Measurements from ENCODE around the gene WDR4. TPM values are rescaled to one million over a fixed set of nuclear protein-coding genes. Genes with fewer than 3 reads are reported as not detected.
"Not testable (repeated sequence)": the region's sequence is repeated elsewhere in the genome, so short reads cannot be mapped to it uniquely, and the experiment has no call there.

Gene WDR4
- polyA plus RNA-seq, 1 of the 3 experiments (the other 2 are of a cell fraction), result 26.5 TPM

- ChIA-PET POLR2A (no interaction called here), CTCF (interaction anchor here (1.4 to 2.1 kb wide), 3 partner anchors 10 to 215 kb away, joined by 3 to 10 read pairs (median 9); no protein-coding TSS in a partner anchor)
- no peak for TF ChIP-seq EP300 (IDR thresholded peaks at IDR 0.05; ENCODE audit: borderline replicate concordance in 1 of 2, low read depth in 1 of 2, low read length in 1 of 2)
- no peak for TF ChIP-seq SMC3 (IDR thresholded peaks at IDR 0.05; ENCODE audit: low read depth, low read length)
- TF ChIP-seq TAF1 (IDR thresholded peaks at IDR 0.05; ENCODE audit: borderline replicate concordance, low read depth, low read length), result no peak
- no peak for TF ChIP-seq FOSL2 (IDR thresholded peaks at IDR 0.05; ENCODE audit: borderline replicate concordance, low read depth)
- TF ChIP-seq, protein P1, sequence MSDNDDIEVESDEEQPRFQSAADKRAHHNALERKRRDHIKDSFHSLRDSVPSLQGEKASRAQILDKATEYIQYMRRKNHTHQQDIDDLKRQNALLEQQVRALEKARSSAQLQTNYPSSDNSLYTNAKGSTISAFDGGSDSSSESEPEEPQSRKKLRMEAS (IDR thresholded peaks at IDR 0.05; ENCODE audit: low read depth), result no peak
- TF ChIP-seq SIN3A (IDR thresholded peaks at IDR 0.05; ENCODE audit: borderline replicate concordance, low read depth, low read length), result no peak
- TF ChIP-seq GATA2 (CRISPR knock-in tag; IDR thresholded peaks at IDR 0.05), result no peak
- TF ChIP-seq FOXM1 (IDR thresholded peaks at IDR 0.05; ENCODE audit: low read depth), result no peak
- TF ChIP-seq ZBTB33 (IDR thresholded peaks at IDR 0.05; ENCODE audit: borderline replicate concordance, low read depth), result no peak
- TF ChIP-seq RCOR1 (IDR thresholded peaks at IDR 0.05; ENCODE audit: low read length), result no peak
- no peak for TF ChIP-seq CHD2 (IDR thresholded peaks at IDR 0.05; ENCODE audit: low read length, partially characterized antibody)
- TF ChIP-seq FOXJ3 (CRISPR knock-in tag; IDR thresholded peaks at IDR 0.05), result no peak
- TF ChIP-seq TCF12 (IDR thresholded peaks at IDR 0.05), result no peak
- no peak for TF ChIP-seq RAD21 (IDR thresholded peaks at IDR 0.05; ENCODE audit: low read length)
- no peak for TF ChIP-seq YY1 (IDR thresholded peaks at IDR 0.05; ENCODE audit: low read depth)
- no peak for TF ChIP-seq MXI1 (IDR thresholded peaks at IDR 0.05; ENCODE audit: low read depth, low read length)
- no peak for TF ChIP-seq REST (IDR thresholded peaks at IDR 0.05; ENCODE audit: low read depth, low read length)
- WGBS (ENCODE audit: low lambda C conversion rate), result 66% methylated on average over 13 of the region's 13 CpGs
- DNase-seq, result no peak
- Histone ChIP-seq H3K27ac (ENCODE audit: low read depth in 2 of 2, low read length in 1 of 2) (no peak overlapping the region), H3K27me3 (ENCODE audit: insufficient read depth) (no peaks in the 10 kb centered on the region; the same call in 1 of the 2 replicates), H3F3A (replicated peaks; ENCODE audit: insufficient read depth) (no peaks in the 10 kb centered on the region), H2AFZ (ENCODE audit: low read depth) (no peak overlapping the region), H3K9me3 (no peaks in the 10 kb centered on the region), H3K4me3 (ENCODE audit: low read depth in 2 of 2, low read length in 1 of 2) (no peak overlapping the region), H3K9me2 (no peaks in the 10 kb centered on the region), H3K4me1 (ENCODE audit: control insufficient read depth in 1 of 2, insufficient read depth in 2 of 2, low read depth in 1 of 2, low read length in 1 of 2) (no peaks in the 10 kb centered on the region), H4K20me1 (ENCODE audit: insufficient read depth) (no peaks in the 10 kb centered on the region), H3K4me2 (no peak overlapping the region), H3K79me2 (ENCODE audit: insufficient read depth) (no peaks in the 10 kb centered on the region), H3K36me3 (replicated peaks in 1 of 2; ENCODE audit: control insufficient read depth in 1 of 2, insufficient read depth in 2 of 2, low read length in 1 of 2) (no peaks in the 10 kb centered on the region), H3K9ac (no peak overlapping the region)
Measured at GRCh38 chr21:42807938-42808613, 71.3 kb downstream of the WDR4 start.

GRCh38 chr21:42807293-42807895 lies 71.9 kb downstream of the WDR4 start:
- H3K27me3 ChIP-seq (ENCODE audit: insufficient read depth); H2AFZ ChIP-seq (ENCODE audit: low read depth); H3K4me1 ChIP-seq (ENCODE audit: control insufficient read depth in 1 of 2, insufficient read depth in 2 of 2, low read depth in 1 of 2, low read length in 1 of 2); H3K79me2 ChIP-seq (ENCODE audit: insufficient read depth); DNase-seq; H4K20me1 ChIP-seq (ENCODE audit: insufficient read depth); H3K27ac ChIP-seq (ENCODE audit: low read depth in 2 of 2, low read length in 1 of 2); H3K9me3 ChIP-seq; H3K9ac ChIP-seq; POLR2A ChIA-PET; H3K4me3 ChIP-seq (ENCODE audit: low read depth in 2 of 2, low read length in 1 of 2); H3K36me3 ChIP-seq (replicated peaks in 1 of 2; ENCODE audit: control insufficient read depth in 1 of 2, insufficient read depth in 2 of 2, low read length in 1 of 2); H3K9me2 ChIP-seq; H3F3A ChIP-seq (replicated peaks; ENCODE audit: insufficient read depth); H3K4me2 ChIP-seq: not testable (repeated sequence)
- CTCF ChIA-PET, result interaction anchor here (1.4 to 2.1 kb wide), 3 partner anchors 10 to 214 kb away, joined by 3 to 10 read pairs (median 9); no protein-coding TSS in a partner anchor
- WGBS (ENCODE audit: low lambda C conversion rate), result 61% methylated on average over 16 of the region's 16 CpGs
